HUES64 (cell line): ENCODE data around the gene SMPD3.

Experiments used
- H3K27ac ChIP-seq: 2 replicates; pipeline ENCODE4 v1.7.0; 2013; ENCODE audit warnings: low read depth, low read length, inconsistent platforms
- H3K27me3 ChIP-seq: 2 replicates; pipeline ENCODE4 v1.6.1; 2013; ENCODE audit warnings: mild to moderate bottlenecking, low read length; ENCODE audit not compliant: insufficient read depth
- H3K36me3 ChIP-seq: 2 replicates; pipeline ENCODE4 v1.6.1; 2013; ENCODE audit warnings: mild to moderate bottlenecking, low read length; ENCODE audit not compliant: insufficient read depth
- H3K4me1 ChIP-seq: 2 replicates; pipeline ENCODE4 v1.6.1; 2013; ENCODE audit warnings: mild to moderate bottlenecking, low read length, moderate library complexity; ENCODE audit not compliant: insufficient read depth
- H3K4me3 ChIP-seq: 2 replicates; pipeline ENCODE4 v1.5.1; 2013; ENCODE audit warnings: mild to moderate bottlenecking, low read length, moderate library complexity
- H3K9ac ChIP-seq: 2 replicates; pipeline ENCODE4 v1.6.1; 2013; ENCODE audit warnings: mild to moderate bottlenecking, low read depth, low read length
- H3K9me3 ChIP-seq: 2 replicates; pipeline ENCODE4 v1.6.1; 2013; ENCODE audit warnings: low read depth, low read length; ENCODE audit not compliant: insufficient read depth
- WGBS: fragments of 150-250, 120-280 bp; methylation state at CpG from one replicate; pipeline ENCODE4 v1.1.7; 2013; ENCODE audit warnings: missing lambda C conversion rate; 5-methylcytosine and 5-hydroxymethylcytosine counted together

SMPD3 gene

DNA sequence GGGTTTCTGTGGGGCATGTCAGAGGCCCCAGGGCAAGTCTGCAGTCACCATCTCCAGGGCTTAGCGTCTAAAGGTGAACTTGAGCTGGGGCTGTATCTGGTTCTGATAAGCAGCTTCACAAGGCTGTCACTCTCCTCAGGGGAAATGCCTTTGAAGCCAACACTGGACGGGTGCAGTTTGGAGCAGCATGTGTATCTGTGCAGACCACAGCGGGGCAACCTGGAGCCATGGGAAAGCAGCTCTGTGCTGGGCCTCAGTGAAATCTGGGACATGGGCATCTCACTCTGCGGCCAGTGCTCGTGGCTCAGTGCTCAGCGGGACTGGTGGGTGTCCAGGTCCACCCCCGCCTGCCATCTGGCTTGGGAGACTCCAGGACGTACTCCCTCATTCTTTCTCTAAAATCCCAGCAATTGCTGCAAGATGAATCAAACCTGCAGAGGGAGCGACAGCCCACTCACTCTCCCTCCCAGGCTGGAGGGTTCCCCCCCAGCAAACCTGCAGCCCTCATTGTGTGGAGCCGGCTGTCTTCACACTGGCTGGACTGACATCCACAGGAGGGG is 74.0 kb downstream of the SMPD3 start:
- Histone ChIP-seq H3K9me3 (no peaks in the 10 kb centered on the region), H3K4me1 (peaks cover 6% of the 10 kb centered on the region; the same call in 1 of the 2 replicates), H3K27me3 (no peaks in the 10 kb centered on the region), H3K9ac (no peak overlapping the region), H3K27ac (no peak overlapping the region), H3K36me3 (no peaks in the 10 kb centered on the region), H3K4me3 (no peak overlapping the region)
- WGBS, result 89% methylated on average over 10 of the region's 10 CpGs

DNA sequence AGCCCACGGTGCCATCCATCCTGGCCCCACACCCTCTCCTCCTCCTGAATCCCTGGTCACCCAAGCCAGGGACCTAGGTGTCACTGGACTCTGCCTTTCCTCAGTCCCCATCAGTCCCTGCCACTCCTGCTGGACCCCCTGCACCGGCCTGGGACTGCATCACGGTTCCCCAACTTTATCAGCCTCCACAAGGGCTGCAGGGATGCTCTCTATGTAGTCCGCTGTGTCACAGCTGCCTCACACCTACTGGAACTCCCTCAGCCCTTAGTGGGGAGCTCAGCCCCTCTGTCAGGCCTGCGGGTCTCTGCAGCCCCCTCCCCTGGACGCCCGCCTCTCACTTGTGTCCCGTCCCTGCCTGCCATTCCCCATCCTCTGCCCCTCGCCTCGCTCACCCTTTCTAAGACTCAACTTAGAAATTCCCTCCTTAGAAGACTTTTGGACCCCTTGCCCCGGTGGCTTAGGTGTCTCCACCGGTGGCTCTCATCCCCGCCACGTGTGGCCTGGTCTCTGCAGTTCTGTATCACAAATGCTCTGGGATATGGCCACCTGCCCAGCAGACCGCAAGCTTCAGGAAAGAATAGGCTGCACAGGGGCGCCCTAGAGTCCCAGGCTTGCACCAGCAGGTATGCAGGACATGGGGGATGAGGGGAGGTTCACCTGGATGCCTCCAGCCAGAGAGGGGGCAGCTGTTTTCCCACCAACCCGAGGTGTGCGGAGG is 74.6 kb downstream of the SMPD3 start:
- Histone ChIP-seq H3K9ac (no peak overlapping the region), H3K27ac (no peak overlapping the region), H3K4me3 (no peak overlapping the region), H3K9me3 (no peaks in the 10 kb centered on the region), H3K4me1 (peaks cover 6% of the 10 kb centered on the region; the same call in 1 of the 2 replicates), H3K27me3 (no peaks in the 10 kb centered on the region), H3K36me3 (no peaks in the 10 kb centered on the region)
- WGBS, result 92% methylated on average over 18 of the region's 18 CpGs

DNA sequence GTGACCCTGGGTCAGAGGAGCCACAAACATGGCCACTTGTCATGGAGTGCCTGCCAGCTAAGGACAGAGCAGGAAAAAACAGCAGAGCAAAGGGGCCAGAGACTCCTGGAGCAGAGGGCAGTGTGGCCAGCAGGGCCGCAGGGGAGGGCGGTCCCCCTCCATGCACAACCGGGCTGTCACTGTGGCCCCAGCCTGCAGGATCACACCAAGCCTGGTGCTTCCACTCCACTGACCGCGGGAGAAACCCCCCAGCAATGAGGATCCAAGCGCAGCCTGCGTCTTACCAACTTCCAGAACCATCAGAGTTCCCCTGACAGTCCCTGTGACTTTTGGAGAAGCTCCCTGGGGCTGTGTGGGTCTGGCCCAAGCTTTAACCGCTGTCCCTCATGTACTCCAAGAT is 75.5 kb downstream of the SMPD3 start:
- Histone ChIP-seq H3K4me3 (no peak overlapping the region), H3K9ac (no peak overlapping the region), H3K27ac (no peak overlapping the region), H3K4me1 (peaks cover 6% of the 10 kb centered on the region; the same call in 1 of the 2 replicates), H3K9me3 (no peaks in the 10 kb centered on the region), H3K36me3 (no peaks in the 10 kb centered on the region), H3K27me3 (no peaks in the 10 kb centered on the region)
- 96% methylated on average over 8 of the region's 8 CpGs for WGBS

DNA sequence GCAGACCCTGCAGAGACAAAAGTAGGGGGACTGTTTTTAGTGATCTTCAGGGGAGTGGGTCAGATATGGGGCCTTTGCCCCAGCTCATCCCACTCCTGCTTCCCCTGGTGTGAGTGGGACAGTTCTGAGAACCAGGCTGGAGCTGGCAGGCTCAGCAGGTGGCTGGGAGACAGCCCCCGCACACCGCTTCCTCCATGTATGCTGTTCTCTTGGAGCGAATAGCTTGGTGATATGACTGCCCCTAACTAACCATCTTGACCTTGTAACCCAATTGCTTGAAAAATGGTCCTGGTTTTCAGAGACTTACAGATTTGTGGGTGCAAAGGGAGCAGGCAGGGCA is 76.0 kb downstream of the SMPD3 start:
- Histone ChIP-seq H3K27me3 (no peaks in the 10 kb centered on the region), H3K4me3 (no peak overlapping the region), H3K9me3 (no peaks in the 10 kb centered on the region), H3K9ac (no peak overlapping the region), H3K27ac (no peak overlapping the region), H3K4me1 (peaks cover 6% of the 10 kb centered on the region; the same call in 1 of the 2 replicates), H3K36me3 (no peaks in the 10 kb centered on the region)
- WGBS, result 97% methylated on average over 3 of the region's 3 CpGs

DNA sequence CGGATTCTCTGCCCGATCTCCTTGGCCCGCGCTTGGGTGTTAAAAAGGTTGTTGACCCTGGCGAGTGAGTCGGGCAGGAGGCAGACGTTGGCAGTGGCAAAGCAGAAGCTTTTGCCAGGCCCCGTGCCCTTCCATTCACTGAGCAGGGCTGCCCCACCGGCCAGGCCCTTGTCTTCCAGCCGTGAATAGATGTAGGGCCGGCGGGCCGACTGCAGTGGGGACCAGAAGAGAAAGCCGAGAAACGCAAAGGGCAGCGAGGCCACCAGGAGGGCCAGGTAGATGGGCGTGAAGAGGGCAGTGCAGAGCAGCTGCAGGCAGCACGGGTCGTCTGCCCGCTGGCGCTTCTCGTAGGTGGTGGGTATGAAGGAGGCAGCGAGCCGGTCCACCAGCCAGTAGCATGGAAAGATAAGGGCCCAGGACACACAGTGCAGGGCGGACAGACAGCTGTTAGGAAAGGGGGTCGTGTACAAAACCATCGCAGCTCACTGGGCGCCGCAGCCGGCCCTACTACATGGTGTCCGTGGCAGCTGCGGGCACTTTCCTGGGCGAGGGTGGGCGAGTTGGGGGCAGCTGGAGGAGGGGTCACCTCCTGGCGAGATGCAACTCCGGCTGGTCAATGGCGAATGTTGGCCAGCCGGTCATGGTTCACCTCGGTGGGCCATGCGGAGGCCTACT is 76.5 kb downstream of the SMPD3 start:
- H3K4me3 ChIP-seq, result no peak overlapping the region
- no peak overlapping the region for H3K9ac ChIP-seq
- WGBS, result 95% methylated on average over 40 of the region's 40 CpGs
- no peaks in the 10 kb centered on the region for H3K27me3 ChIP-seq
- H3K9me3 ChIP-seq, result no peaks in the 10 kb centered on the region
- no peak overlapping the region for H3K27ac ChIP-seq
- H3K36me3 ChIP-seq, result no peaks in the 10 kb centered on the region
- H3K4me1 ChIP-seq, result peaks cover 6% of the 10 kb centered on the region; the same call in 1 of the 2 replicates

DNA sequence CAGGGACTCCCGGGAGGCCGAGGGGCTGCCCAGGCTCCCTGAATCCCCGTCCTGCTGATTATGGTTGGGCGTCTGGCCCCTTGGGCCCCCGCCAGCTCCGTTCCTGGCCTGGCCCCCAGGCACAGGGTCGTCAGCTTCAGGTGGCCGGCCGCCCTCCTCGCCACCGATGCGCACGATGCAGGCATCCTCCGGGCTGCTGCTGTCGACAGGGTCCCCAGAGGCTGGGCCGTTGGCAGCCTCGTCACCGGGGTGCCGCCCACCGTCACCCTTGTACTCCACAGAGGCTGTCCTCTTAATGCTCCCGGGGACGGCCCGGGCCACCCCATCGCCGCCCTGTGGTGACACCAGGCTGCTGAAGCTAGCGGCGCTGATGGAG is 77.0 kb downstream of the SMPD3 start:
- H3K27ac ChIP-seq, result no peak overlapping the region
- H3K27me3 ChIP-seq, result no peaks in the 10 kb centered on the region

DNA sequence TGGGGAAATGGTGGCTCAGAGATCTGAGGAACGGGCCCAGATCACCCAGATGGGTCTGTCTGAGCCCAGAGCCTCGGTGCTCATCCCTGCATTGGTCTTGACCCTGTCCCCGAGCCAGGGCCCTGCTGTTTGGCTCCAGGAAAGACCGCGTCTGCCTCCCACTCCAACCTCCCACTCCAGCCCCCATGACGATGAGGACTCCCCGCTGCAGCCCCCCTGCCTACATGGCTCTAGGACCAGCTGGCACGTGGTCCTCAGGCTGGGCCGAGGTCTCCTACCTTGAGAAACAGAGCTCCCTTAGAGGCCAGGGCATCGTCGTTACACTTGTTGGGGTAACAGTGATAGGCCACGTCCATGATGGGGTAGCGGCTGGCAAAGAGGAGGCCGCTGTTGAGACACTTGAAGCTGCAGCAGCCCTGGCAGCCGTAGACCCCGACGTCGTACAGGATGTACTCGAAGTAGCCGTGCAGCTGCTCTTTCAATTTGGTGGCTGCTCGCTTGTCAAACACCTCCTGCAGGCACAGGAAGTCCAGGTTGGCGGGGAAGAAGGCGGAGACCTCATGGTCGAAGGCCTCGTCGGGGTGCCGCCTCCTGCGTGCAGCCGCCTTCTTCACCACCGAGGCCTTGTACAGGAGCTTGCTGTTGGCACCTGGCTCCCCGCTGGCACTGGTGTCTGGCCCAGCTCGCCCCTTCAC is 77.6 kb downstream of the SMPD3 start:
- Histone ChIP-seq H3K4me1 (peaks cover 6% of the 10 kb centered on the region; the same call in 1 of the 2 replicates), H3K4me3 (no peak overlapping the region), H3K9me3 (no peaks in the 10 kb centered on the region), H3K36me3 (no peaks in the 10 kb centered on the region), H3K27ac (no peak overlapping the region), H3K27me3 (no peaks in the 10 kb centered on the region), H3K9ac (no peak overlapping the region)
- WGBS, result 94% methylated on average over 32 of the region's 32 CpGs

More for the DNA sequence above, 77.0 kb downstream of the SMPD3 start:
- 95% methylated on average over 27 of the region's 27 CpGs for WGBS
- Histone ChIP-seq H3K9ac (no peak overlapping the region), H3K4me3 (no peak overlapping the region), H3K4me1 (peaks cover 6% of the 10 kb centered on the region; the same call in 1 of the 2 replicates), H3K36me3 (no peaks in the 10 kb centered on the region), H3K9me3 (no peaks in the 10 kb centered on the region)

DNA sequence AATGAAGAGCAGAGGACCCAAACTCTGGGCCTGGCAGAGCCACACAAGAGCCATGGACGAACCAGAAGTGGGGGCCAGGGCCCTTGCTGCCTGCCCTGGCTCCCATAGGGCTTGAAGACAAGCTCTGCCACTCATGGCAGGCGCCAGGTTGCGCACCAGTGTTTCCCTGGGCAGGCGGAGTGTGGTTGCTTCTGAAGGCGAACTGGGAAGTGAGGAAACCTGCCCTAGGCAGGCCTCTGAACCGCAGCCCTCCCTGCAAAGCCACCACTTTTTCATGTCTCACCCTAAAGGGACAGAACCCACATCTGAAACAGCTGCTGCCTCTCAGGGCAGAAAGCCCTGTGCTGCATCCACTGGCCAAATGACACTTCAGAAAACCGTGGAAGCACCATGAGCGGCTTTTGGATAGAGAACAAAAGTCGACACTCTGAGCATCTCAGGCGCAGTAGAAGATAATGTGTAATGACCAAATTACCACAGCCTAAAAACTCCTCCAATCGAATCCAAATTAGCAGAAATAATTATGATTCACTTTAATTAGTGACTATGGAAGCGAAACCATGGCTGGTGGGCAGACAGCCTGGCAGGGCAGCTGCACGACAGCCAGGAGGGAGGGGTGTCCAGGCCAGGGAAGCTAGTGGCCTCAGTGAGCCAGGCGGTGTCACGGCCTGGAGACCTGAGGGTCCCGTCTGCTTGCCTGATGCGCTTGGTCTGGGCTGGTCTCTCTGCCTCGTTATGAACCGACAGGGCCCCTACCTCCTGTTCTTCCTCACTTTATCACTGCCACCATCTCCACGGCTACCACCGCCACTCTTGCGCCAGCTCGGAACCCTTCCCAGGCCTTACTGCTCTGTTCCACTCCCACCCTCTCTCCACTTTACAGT is 78.4 kb downstream of the SMPD3 start:
- WGBS, result 92% methylated on average over 22 of the region's 23 CpGs
- no peak overlapping the region for H3K27ac ChIP-seq

DNA sequence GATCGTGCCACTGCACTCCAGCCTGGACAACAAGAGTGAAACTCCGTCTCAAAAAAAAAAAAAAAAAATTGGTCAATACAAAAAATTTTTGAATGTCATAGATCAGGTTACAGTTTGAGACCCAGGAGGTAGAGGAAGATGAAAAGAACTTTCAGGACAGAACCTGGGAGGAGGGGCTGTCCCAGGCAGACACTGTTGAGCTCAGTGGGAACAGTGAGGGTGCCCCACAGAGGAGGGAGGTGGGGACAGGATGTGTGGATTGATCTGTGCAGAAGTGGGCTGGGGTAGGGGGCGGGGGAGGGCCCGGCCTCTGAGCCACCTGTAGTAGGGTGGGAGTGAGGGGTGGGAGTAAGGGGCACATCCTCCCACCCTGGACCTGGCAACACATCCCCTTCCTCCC is 79.1 kb downstream of the SMPD3 start:
- no peak overlapping the region for H3K27ac ChIP-seq
- no peak overlapping the region for H3K4me3 ChIP-seq
- no peaks in the 10 kb centered on the region for H3K36me3 ChIP-seq
- 82% methylated on average over 2 of the region's 4 CpGs for WGBS
- no peak overlapping the region for H3K9ac ChIP-seq
- no peaks in the 10 kb centered on the region for H3K9me3 ChIP-seq
- 0 out of 2 replicates have a peak, but pooled peaks cover 6% of the 10 kb centered on the region for H3K4me1 ChIP-seq
- no peaks in the 10 kb centered on the region for H3K27me3 ChIP-seq

More for the DNA sequence above, 78.4 kb downstream of the SMPD3 start:
- Histone ChIP-seq H3K9ac (no peak overlapping the region), H3K4me1 (no peaks in the 10 kb centered on the region), H3K4me3 (no peak overlapping the region), H3K9me3 (no peaks in the 10 kb centered on the region), H3K36me3 (no peaks in the 10 kb centered on the region), H3K27me3 (no peaks in the 10 kb centered on the region)

DNA sequence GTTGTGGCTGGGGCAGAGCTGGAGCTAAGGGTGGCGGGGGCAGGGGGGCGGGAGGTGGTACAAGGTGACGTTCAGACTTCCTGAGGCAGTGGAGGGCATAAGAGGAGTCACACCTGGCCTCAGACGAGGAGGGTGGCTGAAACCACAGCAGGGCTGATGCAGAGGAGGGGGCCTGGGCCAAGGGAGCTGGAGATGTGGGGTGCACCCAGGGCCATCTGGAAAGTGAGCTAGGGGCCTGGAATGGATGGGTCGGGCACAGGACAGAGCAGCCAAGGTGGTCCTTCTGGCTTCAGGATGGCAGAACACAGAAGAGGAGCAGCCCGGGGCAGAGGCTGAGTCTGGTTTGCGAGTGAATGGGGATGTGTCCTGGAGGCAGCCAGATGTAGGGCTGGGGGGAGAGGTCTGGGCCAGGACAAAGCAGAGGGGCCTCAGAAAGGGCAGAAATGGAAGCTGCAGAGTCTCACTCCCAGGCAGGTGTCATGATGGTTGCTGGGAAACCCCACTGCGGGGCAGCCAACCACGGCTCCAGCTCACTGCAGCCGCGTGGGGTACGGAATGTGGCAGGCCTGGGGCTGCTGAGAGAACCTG is 79.9 kb downstream of the SMPD3 start:
- no peak overlapping the region for H3K4me3 ChIP-seq
- no peak overlapping the region for H3K9ac ChIP-seq

More for the DNA sequence above, 79.9 kb downstream of the SMPD3 start:
- Histone ChIP-seq H3K27ac (no peak overlapping the region), H3K4me1 (0 out of 2 replicates have a peak, but pooled peaks cover 6% of the 10 kb centered on the region), H3K9me3 (no peaks in the 10 kb centered on the region), H3K27me3 (no peaks in the 10 kb centered on the region), H3K36me3 (no peaks in the 10 kb centered on the region)
- WGBS, result 85% methylated on average over 12 of the region's 12 CpGs
